Measurements from ENCODE around the gene FSTL4. TPM values are rescaled to one million over a fixed set of nuclear protein-coding genes. Genes with fewer than 3 reads are reported as not detected.

FSTL4 gene
- total and polyA plus RNA-seq, 2 of the 4 experiments (the other 2 are of a cell fraction): 0.18 TPM; not detected in 1

GRCh38 chr5:133323494-133324457, 288.6 kb downstream of the FSTL4 start:
- no peak overlapping the region for H3K56ac ChIP-seq (ENCODE audit: extremely low read depth, insufficient read depth, low read length)
- TF ChIP-seq MAFK (IDR thresholded peaks at IDR 0.05; ENCODE audit: low read depth, low read length) (no peak), CTCF (conservative IDR thresholded peaks at IDR 0.05; ENCODE audit: low read depth, low read length) (no peak), NFE2L2 (IDR thresholded peaks at IDR 0.05; ENCODE audit: low read depth, low read length) (no peak), RFX5 (IDR thresholded peaks at IDR 0.05; ENCODE audit: low read depth, low read length) (no peak), ELK1 (IDR thresholded peaks at IDR 0.05; ENCODE audit: borderline replicate concordance, low read depth, low read length) (no peak), RAD21 (IDR thresholded peaks at IDR 0.05; ENCODE audit: low read length) (no peak), SMC3 (IDR thresholded peaks at IDR 0.05; ENCODE audit: low read depth, low read length) (no peak)
- ChIA-PET POLR2A (ENCODE audit: unreplicated experiment) (no interaction called here), CTCF (no interaction called here)
- H2BK20ac ChIP-seq (ENCODE audit: low read depth, low read length): no peak overlapping the region
- no peak overlapping the region for H4K91ac ChIP-seq (ENCODE audit: insufficient read depth, low read depth, low read length)
- no peak overlapping the region for H3K18ac ChIP-seq (ENCODE audit: low read depth, low read length)
- dilution Hi-C loops (cut with HindIII; ENCODE audit: low sequenced_read_pairs, unreplicated experiment) (no loop called here), intact Hi-C loops (cut with micrococcal nuclease) (no loop called here), in situ Hi-C loops (cut with MboI; ENCODE audit: low sequenced_read_pairs) (no loop called here)
- no peak overlapping the region for H3K4ac ChIP-seq (ENCODE audit: low read depth, low read length)
- no peak overlapping the region for H2AFZ ChIP-seq (replicated peaks; ENCODE audit: low read length, poor library complexity)
- H3K36me3 ChIP-seq (ENCODE audit: control insufficient read depth, insufficient read depth, low read length): no peaks in the 10 kb centered on the region
- BruUV-seq (replicated peaks): no TSS peak
- H3K4me1 ChIP-seq (ENCODE audit: control insufficient read depth, insufficient read depth, low read length): no peaks in the 10 kb centered on the region
- no peak overlapping the region for H4K5ac ChIP-seq (ENCODE audit: low read depth, low read length)
- WGBS, 2 experiments (ENCODE audit: extremely low coverage in 2 of 2, insufficient read length in 1 of 2): 27% methylated on average over 3 of the region's 13 CpGs; no CpG with 5 or more reads in 1 of the 2 experiments
- H2AK9ac ChIP-seq (replicated peaks; ENCODE audit: low read depth, low read length, poor library complexity): no peak overlapping the region
- H4K8ac ChIP-seq (ENCODE audit: low read depth in 2 of 2, low read length in 2 of 2): no peak overlapping the region
- H3K27me3 ChIP-seq (ENCODE audit: control insufficient read depth, insufficient read depth, low read length): peaks cover 27% of the 10 kb centered on the region
- ATAC-seq (ENCODE audit: low read depth) (no peak), DNase-seq (no peak)
- no peaks in the 10 kb centered on the region for H4K20me1 ChIP-seq (ENCODE audit: insufficient read depth, low read length)
- no peak overlapping the region for H3K27ac ChIP-seq (ENCODE audit: insufficient read depth, low read length)
- H3K23ac ChIP-seq (ENCODE audit: low read depth, low read length): no peak overlapping the region
- no peak overlapping the region for H2BK15ac ChIP-seq (ENCODE audit: low read depth, low read length)
- no peak overlapping the region for H3K9ac ChIP-seq (ENCODE audit: low read depth, low read length)
- no peak overlapping the region for H2BK5ac ChIP-seq (ENCODE audit: low read depth, low read length, poor library complexity, severe bottlenecking)
- H3K9me3 ChIP-seq (ENCODE audit: control insufficient read depth, insufficient read depth, low read length): no peaks in the 10 kb centered on the region
- H2AK5ac ChIP-seq (ENCODE audit: low read depth, low read length): no peak overlapping the region
- H3K14ac ChIP-seq (replicated peaks; ENCODE audit: low read depth, low read length): no peak overlapping the region
- no peak overlapping the region for H2BK120ac ChIP-seq (ENCODE audit: low read depth, low read length)
- H3K79me1 ChIP-seq (ENCODE audit: low read depth in 1 of 2, low read length in 2 of 2): no peaks in the 10 kb centered on the region
- H3K9me1 ChIP-seq (ENCODE audit: insufficient read depth, low read length): no peaks in the 10 kb centered on the region
- H3K4me3 ChIP-seq (ENCODE audit: insufficient read depth, low read depth, low read length): no peak overlapping the region
- no peak overlapping the region for H3K4me2 ChIP-seq (ENCODE audit: low read depth, low read length)

Measured in IMR-90 (cell line).